ENCODE measurements around the gene SLC6A18.
"Not testable (repeated sequence)": the region's sequence is repeated elsewhere in the genome, so short reads cannot be mapped to it uniquely, and the experiment has no call there.

The SLC6A18 gene

DNA sequence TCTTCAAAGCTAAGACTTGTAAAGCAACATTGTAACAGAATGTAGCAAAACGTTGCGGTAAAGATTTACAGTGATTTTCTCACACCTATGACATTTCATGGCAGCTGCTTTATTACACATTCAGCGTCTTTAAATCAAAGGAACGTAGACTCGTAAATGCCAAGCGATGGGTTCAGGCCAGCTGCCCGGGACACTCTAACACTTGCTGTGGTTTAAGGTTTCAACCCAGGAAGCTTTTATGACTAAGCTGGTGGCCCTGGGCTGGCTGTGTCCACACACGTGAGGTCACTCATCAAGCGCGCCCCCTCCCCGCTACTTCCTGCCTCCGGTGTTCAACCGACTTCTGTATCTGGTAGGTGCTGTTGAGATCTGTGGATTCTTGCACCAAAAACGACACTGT, 2.5 kb downstream of the SLC6A18 start:
- TF ChIP-seq, protein P1, sequence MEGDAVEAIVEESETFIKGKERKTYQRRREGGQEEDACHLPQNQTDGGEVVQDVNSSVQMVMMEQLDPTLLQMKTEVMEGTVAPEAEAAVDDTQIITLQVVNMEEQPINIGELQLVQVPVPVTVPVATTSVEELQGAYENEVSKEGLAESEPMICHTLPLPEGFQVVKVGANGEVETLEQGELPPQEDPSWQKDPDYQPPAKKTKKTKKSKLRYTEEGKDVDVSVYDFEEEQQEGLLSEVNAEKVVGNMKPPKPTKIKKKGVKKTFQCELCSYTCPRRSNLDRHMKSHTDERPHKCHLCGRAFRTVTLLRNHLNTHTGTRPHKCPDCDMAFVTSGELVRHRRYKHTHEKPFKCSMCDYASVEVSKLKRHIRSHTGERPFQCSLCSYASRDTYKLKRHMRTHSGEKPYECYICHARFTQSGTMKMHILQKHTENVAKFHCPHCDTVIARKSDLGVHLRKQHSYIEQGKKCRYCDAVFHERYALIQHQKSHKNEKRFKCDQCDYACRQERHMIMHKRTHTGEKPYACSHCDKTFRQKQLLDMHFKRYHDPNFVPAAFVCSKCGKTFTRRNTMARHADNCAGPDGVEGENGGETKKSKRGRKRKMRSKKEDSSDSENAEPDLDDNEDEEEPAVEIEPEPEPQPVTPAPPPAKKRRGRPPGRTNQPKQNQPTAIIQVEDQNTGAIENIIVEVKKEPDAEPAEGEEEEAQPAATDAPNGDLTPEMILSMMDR (IDR thresholded peaks at IDR 0.05; ENCODE audit: borderline replicate concordance, control extremely low read depth, extremely low read depth, insufficient read depth, missing control alignments) = no peak
- no peak for DNase-seq (ENCODE audit: low spot score)
- in situ Hi-C loops (cut with MboI; ENCODE audit: low sequenced_read_pairs, unreplicated experiment) = no loop called here

DNA sequence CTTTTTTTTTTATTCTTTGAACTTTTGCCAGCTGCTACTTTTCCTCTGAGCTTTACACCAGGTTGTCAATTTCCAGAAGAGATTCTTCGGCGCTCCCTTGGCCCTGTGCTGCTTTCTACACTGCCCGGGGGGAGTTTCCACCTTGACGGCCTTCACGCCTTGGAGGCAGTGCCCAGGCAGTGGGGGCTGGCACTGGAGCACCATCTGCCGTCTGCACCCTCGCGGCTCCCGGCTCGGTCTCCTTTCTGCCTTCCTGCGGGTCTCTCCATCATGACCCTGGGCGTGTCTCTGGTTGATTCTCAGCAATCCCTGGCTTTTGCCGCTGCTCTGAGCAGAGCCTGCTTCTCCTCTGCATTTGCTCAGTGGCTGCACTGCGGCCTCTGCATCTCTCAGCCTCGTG, 2.9 kb downstream of the SLC6A18 start:
- DNase-seq (ENCODE audit: low spot score) = no peak
- TF ChIP-seq, protein P1 (IDR thresholded peaks at IDR 0.05; ENCODE audit: borderline replicate concordance, control extremely low read depth, extremely low read depth, insufficient read depth, missing control alignments) = no peak
- in situ Hi-C loops (cut with MboI; ENCODE audit: low sequenced_read_pairs, unreplicated experiment) = no loop called here

DNA sequence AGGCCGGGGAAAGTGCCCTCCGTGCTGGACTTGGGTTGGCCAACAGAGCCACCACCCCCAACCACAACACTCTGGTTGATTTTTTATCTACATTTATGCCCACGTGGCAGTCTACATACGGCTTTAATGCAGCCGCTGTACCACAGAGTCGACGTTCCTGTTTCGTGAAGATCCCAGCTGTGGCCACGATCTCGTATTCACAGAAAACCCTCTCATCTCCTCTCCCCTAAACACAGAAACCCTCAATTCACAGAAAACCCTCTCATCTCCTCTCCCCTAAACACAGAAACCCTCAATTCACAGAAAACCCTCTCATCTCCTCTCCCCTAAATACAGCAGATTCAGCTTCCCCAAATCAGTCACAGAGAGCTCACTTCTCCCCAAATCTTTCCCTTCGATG, 3.8 kb downstream of the SLC6A18 start:
- DNase-seq (ENCODE audit: low spot score); in situ Hi-C loops (cut with MboI; ENCODE audit: low sequenced_read_pairs, unreplicated experiment): not testable (repeated sequence)

DNA sequence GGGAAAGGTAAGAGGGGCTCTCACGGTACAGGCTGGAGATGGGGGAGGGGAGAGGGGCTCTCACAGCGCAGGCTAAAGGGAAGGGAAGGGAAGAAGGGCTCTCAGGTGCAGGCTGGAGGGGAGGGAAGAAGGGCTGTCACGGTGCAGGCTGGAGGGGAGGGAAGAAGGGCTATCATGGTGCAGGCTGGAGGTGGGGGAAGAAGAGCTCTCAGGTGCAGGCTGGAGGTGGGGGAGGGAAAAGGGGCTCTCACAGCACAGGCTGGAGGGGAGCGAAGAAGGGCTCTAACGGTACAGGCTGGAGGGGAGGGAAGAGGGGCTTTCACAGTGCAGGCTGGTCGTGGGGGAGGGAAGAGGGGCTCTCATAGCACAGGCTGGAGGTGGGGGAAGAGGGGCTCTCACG, 4.6 kb downstream of the SLC6A18 start:
- DNase-seq (ENCODE audit: low spot score) = no peak
- in situ Hi-C loops (cut with MboI; ENCODE audit: low sequenced_read_pairs, unreplicated experiment) = no loop called here

DNA sequence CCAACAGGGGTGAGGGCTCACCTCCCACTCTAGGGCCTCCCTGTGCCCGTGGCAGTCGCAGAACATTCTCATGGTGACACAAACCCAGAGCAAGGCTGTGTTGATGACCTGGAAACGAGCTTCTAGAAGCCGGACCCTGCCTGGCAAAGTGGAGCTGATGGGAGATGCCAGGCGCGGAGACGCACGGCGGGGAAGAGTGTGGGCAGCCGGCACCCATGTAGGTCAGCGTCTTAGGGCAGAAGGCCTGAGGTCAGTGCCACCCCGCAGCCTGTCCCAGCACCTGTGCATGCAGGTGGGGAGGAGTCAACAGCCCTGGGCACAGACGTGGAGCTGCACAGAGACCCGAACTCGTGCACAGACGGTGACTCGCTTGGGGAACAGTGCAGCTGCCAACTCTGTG, 5.4 kb downstream of the SLC6A18 start:
- in situ Hi-C loops (cut with MboI; ENCODE audit: low sequenced_read_pairs, unreplicated experiment) = no loop called here
- no peak for DNase-seq (ENCODE audit: low spot score)
- TF ChIP-seq, protein P1 (IDR thresholded peaks at IDR 0.05; ENCODE audit: borderline replicate concordance, control extremely low read depth, extremely low read depth, insufficient read depth, missing control alignments) = no peak

More for the DNA sequence above, 4.6 kb downstream of the SLC6A18 start:
- TF ChIP-seq, protein P1 (IDR thresholded peaks at IDR 0.05; ENCODE audit: borderline replicate concordance, control extremely low read depth, extremely low read depth, insufficient read depth, missing control alignments) = no peak

DNA sequence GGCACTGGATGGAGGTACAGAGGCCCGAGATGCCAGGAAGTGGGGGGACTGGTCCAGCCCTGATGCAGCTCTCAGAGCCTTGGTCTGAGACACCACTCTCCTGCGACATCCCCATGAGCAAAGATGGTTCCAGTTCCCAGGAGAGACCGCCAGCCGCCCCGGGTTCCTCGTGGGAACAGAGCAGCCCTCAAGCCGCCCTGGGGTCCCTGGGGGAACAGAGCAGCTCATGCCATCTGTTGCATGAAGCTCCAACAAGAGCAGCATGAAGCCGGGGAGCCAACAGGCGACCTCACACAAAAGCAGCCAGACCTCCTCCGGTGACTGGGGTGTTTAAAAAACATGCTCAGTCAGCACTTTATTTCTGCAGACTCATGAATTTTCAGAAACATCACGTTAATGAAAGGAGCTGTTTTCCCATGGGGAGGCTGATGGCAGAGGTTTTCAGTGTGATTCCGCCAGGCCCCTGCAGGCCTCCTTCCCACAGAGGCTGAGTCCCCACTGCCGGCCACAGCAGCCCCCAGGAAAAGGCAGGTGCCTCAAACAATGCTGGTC, 6.2 kb downstream of the SLC6A18 start:
- in situ Hi-C loops (cut with MboI; ENCODE audit: low sequenced_read_pairs, unreplicated experiment) = no loop called here
- no peak for DNase-seq (ENCODE audit: low spot score)

DNA sequence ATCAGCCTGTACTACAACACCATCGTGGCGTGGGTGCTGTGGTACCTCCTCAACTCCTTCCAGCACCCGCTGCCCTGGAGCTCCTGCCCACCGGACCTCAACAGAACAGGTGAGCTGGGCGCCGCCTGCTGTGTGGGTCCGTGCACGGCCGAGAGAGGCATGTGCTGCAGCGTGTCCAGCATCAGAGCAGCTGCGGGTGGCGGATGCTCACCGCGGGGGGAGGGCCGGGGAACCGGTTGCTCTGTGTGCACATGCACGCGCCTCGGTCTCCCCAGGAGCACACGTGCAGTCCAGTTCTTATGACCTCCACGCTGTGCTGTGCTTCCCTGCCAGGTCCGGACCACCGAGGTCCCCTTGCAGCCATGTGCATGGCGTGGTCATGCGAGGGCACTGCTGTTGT, 7.6 kb downstream of the SLC6A18 start:
- in situ Hi-C loops (cut with MboI; ENCODE audit: low sequenced_read_pairs, unreplicated experiment) = no loop called here
- TF ChIP-seq, protein P1 (IDR thresholded peaks at IDR 0.05; ENCODE audit: borderline replicate concordance, control extremely low read depth, extremely low read depth, insufficient read depth, missing control alignments) = no peak
- DNase-seq (ENCODE audit: low spot score) = no peak

More for the DNA sequence above, 6.2 kb downstream of the SLC6A18 start:
- TF ChIP-seq, protein P1 (IDR thresholded peaks at IDR 0.05; ENCODE audit: borderline replicate concordance, control extremely low read depth, extremely low read depth, insufficient read depth, missing control alignments) = no peak
